ENCODE results near the gene ELOVL2.
A peak's percentile ranks its signal among the peaks of the same experiment; 100 is the strongest.

Gene ELOVL2

DNA sequence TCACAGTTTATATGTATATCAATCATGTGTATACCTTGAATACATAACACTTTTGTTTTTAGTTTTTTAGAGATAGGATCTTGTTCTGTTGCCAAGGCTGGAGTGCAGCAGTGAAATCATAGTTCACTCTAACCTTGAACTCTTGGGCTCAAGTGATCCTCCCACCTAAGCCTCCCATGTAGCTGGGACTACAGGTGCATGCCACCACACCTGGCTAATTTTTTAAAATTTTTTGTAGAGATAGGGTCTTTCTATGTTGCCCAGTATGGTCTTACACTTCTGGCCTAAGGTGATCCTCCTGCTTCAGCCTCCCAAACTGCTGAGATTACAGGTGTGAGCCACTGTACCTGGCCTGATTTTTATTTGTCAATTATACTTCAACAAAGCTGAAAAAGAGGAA lies 87.3 kb downstream of the ELOVL2 start:
- H3K4me1 ChIP-seq = no peaks in the 10 kb centered on the region
- intact Hi-C loops (cut with DNase I; ENCODE audit: low total_unique reads) = loop anchor here (10.0 kb wide), 1 partner anchor 108 kb away; no protein-coding TSS in a partner anchor

DNA sequence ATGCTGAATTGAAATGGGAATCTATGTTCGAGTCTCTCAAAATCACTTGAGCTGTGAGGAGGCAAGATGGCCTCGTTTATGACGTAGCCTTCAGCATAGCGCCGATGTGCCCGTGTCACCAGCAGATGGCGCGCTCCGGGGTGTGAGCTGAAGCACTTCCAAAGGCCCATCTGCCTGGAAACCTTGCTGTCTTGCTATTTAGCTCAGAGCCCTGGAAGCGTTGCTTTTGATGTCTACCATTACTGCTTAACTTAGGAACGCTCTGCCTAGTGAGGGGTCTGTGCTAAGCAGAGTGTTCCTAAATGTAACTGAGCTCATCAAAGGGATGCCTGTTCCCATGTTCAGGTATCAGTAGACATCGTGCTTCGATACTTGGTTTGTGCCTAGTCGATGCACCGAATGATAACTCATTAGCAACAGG lies 89.5 kb downstream of the ELOVL2 start:
- Histone ChIP-seq H3K4me3 (no peak overlapping the region), H3K4me1 (no peaks in the 10 kb centered on the region), H3K27me3 (no peaks in the 10 kb centered on the region), H3K9me3 (no peaks in the 10 kb centered on the region), H3K36me3 (no peaks in the 10 kb centered on the region), H3K27ac (no peak overlapping the region)
- DNase-seq = peak in 1 of 2 donors; percentile 38
- intact Hi-C loops (cut with DNase I; ENCODE audit: low total_unique reads) = loop anchor here (10.0 kb wide), 1 partner anchor 110 kb away; no protein-coding TSS in a partner anchor
- TF ChIP-seq, protein P1, sequence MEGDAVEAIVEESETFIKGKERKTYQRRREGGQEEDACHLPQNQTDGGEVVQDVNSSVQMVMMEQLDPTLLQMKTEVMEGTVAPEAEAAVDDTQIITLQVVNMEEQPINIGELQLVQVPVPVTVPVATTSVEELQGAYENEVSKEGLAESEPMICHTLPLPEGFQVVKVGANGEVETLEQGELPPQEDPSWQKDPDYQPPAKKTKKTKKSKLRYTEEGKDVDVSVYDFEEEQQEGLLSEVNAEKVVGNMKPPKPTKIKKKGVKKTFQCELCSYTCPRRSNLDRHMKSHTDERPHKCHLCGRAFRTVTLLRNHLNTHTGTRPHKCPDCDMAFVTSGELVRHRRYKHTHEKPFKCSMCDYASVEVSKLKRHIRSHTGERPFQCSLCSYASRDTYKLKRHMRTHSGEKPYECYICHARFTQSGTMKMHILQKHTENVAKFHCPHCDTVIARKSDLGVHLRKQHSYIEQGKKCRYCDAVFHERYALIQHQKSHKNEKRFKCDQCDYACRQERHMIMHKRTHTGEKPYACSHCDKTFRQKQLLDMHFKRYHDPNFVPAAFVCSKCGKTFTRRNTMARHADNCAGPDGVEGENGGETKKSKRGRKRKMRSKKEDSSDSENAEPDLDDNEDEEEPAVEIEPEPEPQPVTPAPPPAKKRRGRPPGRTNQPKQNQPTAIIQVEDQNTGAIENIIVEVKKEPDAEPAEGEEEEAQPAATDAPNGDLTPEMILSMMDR (IDR thresholded peaks at IDR 0.05) = peak; percentile 36 to 38

More for the DNA sequence above, 87.3 kb downstream of the ELOVL2 start:
- Histone ChIP-seq H3K4me3 (no peak overlapping the region), H3K36me3 (no peaks in the 10 kb centered on the region), H3K27ac (no peak overlapping the region), H3K9me3 (no peaks in the 10 kb centered on the region), H3K27me3 (no peaks in the 10 kb centered on the region)
- TF ChIP-seq, protein P1 (IDR thresholded peaks at IDR 0.05) = no peak
- no peak for DNase-seq

DNA sequence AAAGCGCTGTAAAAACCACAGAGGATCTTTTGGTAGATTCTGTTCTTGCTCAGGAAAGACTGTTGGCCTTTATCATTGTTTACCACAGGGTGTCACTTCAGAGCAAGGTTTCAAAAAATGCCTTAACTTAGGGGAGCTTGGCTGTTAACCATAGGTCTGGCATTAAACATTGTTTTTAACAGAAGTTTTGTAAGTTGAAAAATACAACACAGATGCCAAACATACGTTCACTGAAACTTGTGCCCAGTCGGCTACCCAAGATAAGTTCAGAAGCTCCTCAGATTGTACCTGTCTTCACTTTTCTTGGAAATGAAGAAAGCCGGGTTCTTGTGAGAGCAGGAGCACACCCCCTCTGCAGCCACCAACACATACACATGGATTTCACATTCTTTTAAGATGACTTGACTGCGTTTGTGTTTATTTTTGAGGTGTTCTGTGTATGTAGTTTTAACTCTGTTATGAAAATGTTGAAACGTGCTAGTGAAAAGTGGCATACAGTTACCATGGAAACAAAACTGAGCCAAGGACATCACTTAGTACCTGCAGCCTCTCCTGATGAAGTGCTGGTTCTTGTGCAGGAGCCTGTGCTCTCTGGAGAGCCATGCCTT lies 92.3 kb downstream of the ELOVL2 start:
- Histone ChIP-seq H3K27ac (no peak overlapping the region), H3K36me3 (no peaks in the 10 kb centered on the region), H3K27me3 (no peaks in the 10 kb centered on the region), H3K4me1 (no peaks in the 10 kb centered on the region), H3K9me3 (peaks cover 0 to 8% (median 0%) of the 10 kb centered on the region in 3 donors), H3K4me3 (no peak overlapping the region)
- no peak for DNase-seq
- intact Hi-C loops (cut with DNase I; ENCODE audit: low total_unique reads) = loop anchor here (10.0 kb wide), 1 partner anchor 113 kb away; no protein-coding TSS in a partner anchor
- TF ChIP-seq, protein P1 (IDR thresholded peaks at IDR 0.05) = peak; percentile 14 to 37

DNA sequence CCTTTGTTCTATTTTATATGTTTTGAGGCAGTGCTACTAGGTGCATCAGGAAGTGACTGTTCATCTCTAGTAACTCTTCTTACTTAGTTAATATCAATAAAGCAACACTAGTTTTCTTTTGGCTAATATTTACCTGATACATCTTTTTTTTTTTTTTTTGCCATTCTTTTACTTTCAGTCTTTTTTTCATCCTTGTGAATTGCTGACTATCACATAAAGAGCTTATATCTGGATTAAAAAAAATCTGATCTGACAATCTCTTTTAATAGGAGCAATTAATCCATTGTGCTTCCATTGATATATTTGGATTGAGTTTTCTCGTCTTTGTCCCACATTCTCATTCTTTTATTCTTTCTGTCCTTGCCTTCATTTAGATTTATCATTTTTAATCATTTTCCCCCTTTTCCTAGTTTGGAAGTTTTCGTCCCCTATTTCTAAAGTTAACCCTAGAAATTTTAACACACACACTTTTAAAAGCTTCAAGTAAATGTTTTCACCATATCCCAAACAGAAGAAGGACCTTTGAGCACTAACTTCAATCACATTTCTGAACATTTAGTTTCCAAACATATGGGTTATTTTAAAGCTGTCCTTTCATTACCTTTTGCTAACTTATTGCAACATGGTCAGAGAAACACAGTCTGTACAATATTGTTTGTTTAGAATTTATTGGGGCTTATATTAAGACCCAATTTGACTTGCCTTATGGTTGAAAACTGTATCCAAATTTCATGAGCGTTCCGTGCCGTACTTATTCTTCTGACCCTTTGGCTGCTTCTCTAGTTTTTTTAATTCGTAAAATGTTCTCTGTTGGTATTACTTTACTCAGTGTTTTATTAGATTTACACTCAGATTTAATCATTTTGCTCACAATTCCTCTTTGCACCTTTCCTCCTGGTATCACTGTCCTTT lies 94.3 kb downstream of the ELOVL2 start:
- H3K9me3 ChIP-seq = peaks cover 0 to 8% (median 0%) of the 10 kb centered on the region in 3 donors
- no peaks in the 10 kb centered on the region for H3K4me1 ChIP-seq
- H3K27ac ChIP-seq = no peak overlapping the region
- DNase-seq = no peak
- no peaks in the 10 kb centered on the region for H3K36me3 ChIP-seq
- H3K4me3 ChIP-seq = no peak overlapping the region
- TF ChIP-seq, protein P1 (IDR thresholded peaks at IDR 0.05) = no peak
- no peaks in the 10 kb centered on the region for H3K27me3 ChIP-seq
- intact Hi-C loops (cut with DNase I; ENCODE audit: low total_unique reads) = loop anchor here (10.0 kb wide), 1 partner anchor 115 kb away; no protein-coding TSS in a partner anchor

DNA sequence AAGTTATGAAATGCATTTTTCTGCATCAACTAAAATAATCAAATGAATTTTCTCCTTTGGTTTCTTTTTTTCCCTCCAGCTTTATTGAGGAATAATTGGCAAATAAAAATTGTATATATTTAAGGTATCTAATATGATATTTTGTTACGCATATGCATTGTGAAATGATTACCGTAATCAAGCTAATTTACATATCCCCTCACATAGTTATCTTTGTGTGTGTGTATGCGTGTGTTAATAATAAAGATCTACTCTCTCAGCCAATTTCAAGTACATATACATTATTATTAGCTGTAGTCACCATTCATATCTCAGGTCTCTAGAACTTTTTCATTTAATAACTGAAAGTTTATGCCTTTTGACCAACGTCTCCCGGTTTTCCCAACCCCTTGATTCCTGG lies 96.1 kb downstream of the ELOVL2 start:
- intact Hi-C loops (cut with DNase I; ENCODE audit: low total_unique reads) = no loop called here
- no peak overlapping the region for H3K27ac ChIP-seq
- H3K4me3 ChIP-seq = no peak overlapping the region
- H3K27me3 ChIP-seq = no peaks in the 10 kb centered on the region
- H3K9me3 ChIP-seq = peaks cover 0 to 8% (median 0%) of the 10 kb centered on the region in 3 donors
- DNase-seq = no peak
- TF ChIP-seq, protein P1 (IDR thresholded peaks at IDR 0.05) = no peak
- H3K36me3 ChIP-seq = no peaks in the 10 kb centered on the region
- H3K4me1 ChIP-seq = no peaks in the 10 kb centered on the region

All from tibial artery (tissue), 4 donors.